Hair follicle dermal papilla cell (primary cell): Measurements from ENCODE around the gene SHC1. TPM values are rescaled to one million over a fixed set of nuclear protein-coding genes. Genes with fewer than 3 reads are reported as not detected.

Experiments used
- small RNA-seq: library from RNA; depleted of rRNA; stranded (forward); fragments of <200 nt; gene quantifications from one replicate; pipeline ENCODE3, GENCODE V24; 2012
- total RNA-seq: library from RNA; depleted of rRNA; stranded (reverse); fragments of >200 nt; gene quantifications from 2 replicates; pipeline ENCODE4 v1.2.3, GENCODE V29; 2012

The SHC1 gene
- 374 and 395 TPM in 2 replicates for total RNA-seq

GRCh38 chr1:154970631-154971340 lies at the start of gene SHC1:
TSS of gene SHC1 (minus strand) at chr1:154970747. CDS start at chr1:154970526, 221 bp downstream.

DNA sequence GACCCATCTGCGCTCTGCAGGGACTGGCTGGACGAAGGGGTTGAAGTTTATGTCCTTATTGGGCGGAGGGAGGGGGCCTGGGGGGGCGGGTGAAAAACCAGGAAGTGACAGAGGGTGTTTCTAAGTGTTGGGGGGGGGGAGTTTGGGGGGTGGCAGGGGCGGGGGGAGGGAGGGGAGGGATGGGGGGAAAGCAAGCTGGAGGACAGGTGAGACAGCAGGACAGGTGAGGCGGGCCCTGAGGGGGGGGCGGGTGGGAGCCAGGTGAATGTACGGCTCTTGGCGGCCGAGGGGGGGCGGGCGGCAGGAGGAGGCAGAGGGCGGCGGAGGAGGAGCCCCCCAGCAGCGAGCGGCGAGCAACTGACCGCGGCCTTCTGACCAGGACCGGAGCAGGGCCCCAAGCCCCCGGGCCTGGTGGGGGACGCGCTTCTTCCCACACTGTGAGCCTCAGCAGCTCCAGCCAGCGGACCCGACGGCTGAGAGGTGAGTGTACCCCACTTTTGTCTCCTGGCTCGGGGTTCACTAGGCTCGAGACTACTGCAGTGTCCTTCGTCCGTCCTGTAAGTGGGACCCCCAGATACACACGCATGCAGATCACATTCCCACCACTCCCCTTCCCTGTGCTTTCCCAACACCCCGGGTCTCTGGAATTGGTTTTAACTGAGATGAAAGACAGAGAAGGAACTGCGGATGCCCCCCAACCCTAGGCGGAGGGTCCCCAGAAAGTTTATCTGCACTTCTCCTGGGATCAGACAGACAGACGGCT lies 32.1 kb upstream of the SHC1 start, which contains the start of gene ZBTB7B:
ZBTB7B (plus strand) TSS at position 339 of the 763 bp plus-strand sequence. CDS start 11,859 bp downstream, outside the sequence.

GRCh38 chr1:154993572-154994268 lies 23.2 kb upstream of the SHC1 start, which contains the start of gene LENEP:
TSS of gene LENEP (plus strand) at chr1:154993586. CDS start at chr1:154993608, 22 bp downstream.

GRCh38 chr1:154982897-154983648 lies 12.5 kb upstream of the SHC1 start, which contains the start of gene FLAD1:
TSS of gene FLAD1 (plus strand) at chr1:154983344. CDS start at chr1:154983695, 351 bp downstream.

DNA sequence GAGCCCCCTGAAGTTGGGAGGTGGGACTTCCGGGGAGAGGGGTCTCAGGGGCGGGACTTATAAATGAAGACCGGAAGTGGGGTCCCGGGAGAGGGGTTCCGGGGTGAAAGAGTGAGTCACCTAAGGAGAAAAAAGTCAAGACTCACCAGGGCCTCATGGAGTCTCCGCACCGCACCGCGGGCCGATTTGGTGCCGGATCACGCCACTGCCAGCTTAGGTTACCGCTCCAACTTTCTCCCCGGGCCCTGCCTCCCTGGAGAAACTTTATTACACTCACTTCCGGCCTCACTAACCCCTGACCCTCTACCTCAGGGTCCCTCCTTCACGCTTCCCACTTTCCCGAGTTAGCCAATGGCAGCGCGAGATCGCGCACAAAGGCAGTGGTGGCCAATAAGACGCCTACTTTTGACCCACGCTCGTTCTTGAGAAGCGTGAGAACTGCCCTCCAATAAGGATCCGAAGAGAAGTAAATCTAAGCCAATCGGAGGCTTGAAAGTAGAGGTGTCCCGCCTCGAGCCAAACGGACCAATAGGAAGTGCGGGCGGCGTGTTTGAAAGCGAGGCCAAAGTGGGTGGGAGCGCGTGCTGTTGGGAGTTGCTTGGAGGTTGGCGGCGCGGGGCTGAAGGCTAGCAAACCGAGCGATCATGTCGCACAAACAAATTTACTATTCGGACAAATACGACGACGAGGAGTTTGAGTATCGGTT lies 3.7 kb upstream of the SHC1 start, which contains the start of gene CKS1B:
CKS1B (plus strand) TSS at position 580 of the 706 bp plus-strand sequence; CDS start at position 645, 65 bp downstream.

DNA sequence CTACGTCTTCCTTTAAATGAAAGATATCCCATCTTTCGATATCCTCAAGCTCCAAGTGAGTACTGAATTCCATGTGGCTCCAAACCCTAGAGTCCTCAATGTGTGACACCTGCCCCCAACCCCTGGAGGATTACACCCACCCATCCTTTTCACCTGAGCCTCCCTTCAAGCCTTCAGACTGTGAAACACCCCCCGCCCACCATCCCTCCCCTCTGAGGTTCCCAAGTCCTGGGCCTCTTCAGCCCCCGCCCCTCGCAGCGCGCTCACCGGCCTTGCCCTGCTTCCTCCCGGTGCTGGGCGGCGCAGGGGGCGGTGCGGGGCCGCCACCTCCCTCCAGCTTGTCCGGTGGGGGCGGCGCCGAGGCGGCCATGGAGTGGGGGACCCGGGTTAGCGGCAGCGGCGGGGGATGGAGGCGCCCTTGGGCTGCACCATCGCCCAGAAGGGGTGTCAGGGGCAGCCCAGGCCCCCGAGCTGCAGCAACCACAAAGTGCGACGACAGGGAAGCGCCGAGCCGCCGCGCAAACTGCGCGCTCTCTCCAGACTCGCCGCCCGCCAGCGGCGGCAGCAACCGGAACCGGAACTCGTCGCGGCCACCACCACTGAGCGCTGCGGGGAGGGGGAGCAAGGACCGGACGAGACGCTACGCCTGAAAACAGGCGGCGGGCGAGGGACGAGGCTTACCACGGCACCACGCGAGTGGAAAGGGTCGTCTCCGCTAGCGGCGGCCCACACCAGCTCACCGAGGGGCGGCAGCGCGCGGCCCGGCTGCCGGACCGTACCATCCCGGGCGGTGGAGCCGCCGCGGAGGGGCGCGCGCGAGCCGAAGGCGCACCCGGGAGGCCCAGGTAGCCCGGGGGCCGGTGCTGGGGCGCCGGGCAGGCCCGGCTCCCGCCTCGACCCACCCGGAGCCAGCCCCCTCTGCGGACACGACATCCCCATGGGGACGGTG lies 9.1 kb downstream of the SHC1 start, which contains the start of gene PYGO2:
PYGO2 (minus strand) TSS at position 576 of the 949 bp plus-strand sequence; CDS start at position 370, 206 bp downstream.

GRCh38 chr1:154955718-154956543 lies 14.6 kb downstream of the SHC1 start, which contains the start of gene PBXIP1:
TSS of gene PBXIP1 (minus strand) at chr1:154956099. CDS start at chr1:154953721, 2,378 bp downstream.

DNA sequence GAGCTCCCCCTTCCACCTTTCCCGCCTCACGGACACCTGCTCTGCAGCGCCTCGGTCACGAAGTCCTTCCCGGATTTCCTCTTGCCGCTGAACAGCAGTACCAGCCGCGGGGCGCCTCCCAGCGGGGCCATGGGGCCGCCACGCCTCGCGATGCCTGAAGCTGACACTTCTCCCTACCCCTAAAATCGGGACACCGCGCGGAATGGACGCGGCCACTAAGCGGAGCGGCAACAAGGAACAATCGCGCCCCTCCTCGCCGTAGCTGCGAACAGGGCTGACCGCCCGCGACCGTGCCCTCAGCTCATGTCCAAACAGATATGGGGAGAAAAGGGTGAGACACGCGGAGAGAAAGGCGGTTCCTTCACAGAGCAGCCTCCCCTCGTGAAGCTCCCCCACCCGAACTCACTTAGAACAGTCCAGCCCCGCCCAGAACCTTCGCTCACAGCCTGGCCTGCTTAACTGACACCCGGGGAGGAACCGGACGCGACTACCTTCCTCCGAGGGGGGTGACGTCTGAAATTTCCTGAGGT lies 33.9 kb downstream of the SHC1 start, which contains the start of gene PMVK:
PMVK (minus strand) TSS at position 165 of the 530 bp plus-strand sequence; CDS start at position 131, 34 bp downstream.

Small RNA genes lying within 50 kb of the gene (small RNA-seq; reads per million reads assigned to genes)
- gene MIR4258 = not detected
- not detected for gene RF00017

Other genes with a start within 250 kb of the SHC1 start
- gene KCNN3, start 100.5 kb downstream of the SHC1 start, total RNA-seq = not detected in 2 replicates
- gene PMVK, start 34.0 kb downstream of the SHC1 start, total RNA-seq = 5.7 and 9.7 TPM in 2 replicates
- 73.8 and 78.5 TPM in 2 replicates for gene PBXIP1, start 14.6 kb downstream of the SHC1 start, total RNA-seq
- 17.2 and 17.4 TPM in 2 replicates for gene PYGO2, start 9.0 kb downstream of the SHC1 start, total RNA-seq
- 16.4 and 18.3 TPM in 2 replicates for gene CKS1B, start 3.9 kb upstream of the SHC1 start, total RNA-seq
- gene FLAD1, start 12.6 kb upstream of the SHC1 start, total RNA-seq = 19.8 and 20.3 TPM in 2 replicates
- not detected in 2 replicates for gene LENEP, start 22.8 kb upstream of the SHC1 start, total RNA-seq
- gene ZBTB7B, start 32.1 kb upstream of the SHC1 start, total RNA-seq = 29.2 and 31.7 TPM in 2 replicates
- not detected in 2 replicates for gene DCST2, start 63.0 kb upstream of the SHC1 start, total RNA-seq
- gene DCST1, start 63.1 kb upstream of the SHC1 start, total RNA-seq = not detected in 2 replicates
- gene ADAM15, start 80.6 kb upstream of the SHC1 start, total RNA-seq = 63.0 and 94.4 TPM in 2 replicates
- 2.7 and 3.6 TPM in 2 replicates for gene EFNA4, start 93.0 kb upstream of the SHC1 start, total RNA-seq
- 0.81 and 0.97 TPM in 2 replicates for gene EFNA3, start 108.1 kb upstream of the SHC1 start, total RNA-seq
- not detected in 2 replicates for gene EFNA1, start 157.1 kb upstream of the SHC1 start, total RNA-seq
- gene SLC50A1, start 165.1 kb upstream of the SHC1 start, total RNA-seq = 39.9 and 43.6 TPM in 2 replicates
- 13.4 and 15.4 TPM in 2 replicates for gene DPM3, start 169.8 kb upstream of the SHC1 start, total RNA-seq
- gene KRTCAP2, start 202.6 kb upstream of the SHC1 start, total RNA-seq = 44.4 and 49.5 TPM in 2 replicates
- gene TRIM46, start 203.1 kb upstream of the SHC1 start, total RNA-seq = 7.4 and 7.8 TPM in 2 replicates
- 39.7 and 41.2 TPM in 2 replicates for gene THBS3, start 237.2 kb upstream of the SHC1 start, total RNA-seq
- gene MTX1, start 237.9 kb upstream of the SHC1 start, total RNA-seq = 28.6 and 39.1 TPM in 2 replicates